Liver (tissue), 3 donors: Measurements from ENCODE around the gene PPP2R2B.

Experiments used
- FOXA2 ChIP-seq: IDR thresholded peaks from 2 replicates; pipeline ENCODE4 v1.6.1; 2016; ENCODE audit warnings: antibody characterized with exemption
- GABPA ChIP-seq, 2 donors: IDR thresholded peaks in 1 of 2; conservative IDR thresholded peaks in 1 of 2; 2 replicates each; pipeline ENCODE4 v1.6.1; 2016; ENCODE audit warnings: antibody characterized with exemption in 2 of 2, mild to moderate bottlenecking in 1 of 2, moderate library complexity in 1 of 2
- JUND ChIP-seq, 2 donors: IDR thresholded peaks; 2 replicates each; pipeline ENCODE4 v1.6.1; 2016; ENCODE audit warnings: antibody characterized with exemption in 2 of 2
- SP1 ChIP-seq: IDR thresholded peaks from 2 replicates; pipeline ENCODE4 v1.6.1; 2018; ENCODE audit warnings: antibody characterized with exemption, mild to moderate bottlenecking
- TAF1 ChIP-seq: conservative IDR thresholded peaks from 2 replicates; pipeline ENCODE4 v1.6.1; 2016; ENCODE audit warnings: antibody characterized with exemption, mild to moderate bottlenecking
- YY1 ChIP-seq: IDR thresholded peaks from 2 replicates; pipeline ENCODE4 v1.6.1; 2016; ENCODE audit warnings: antibody characterized with exemption, mild to moderate bottlenecking
- TF ChIP-seq, protein P1 (sequence below): fragments of 150-350 bp; IDR thresholded peaks from 2 replicates; pipeline ENCODE4 v1.5.1; 2017; ENCODE audit warnings: improper control_type of control experiment, low read depth, low read length; ENCODE audit not compliant: missing input control
- TF ChIP-seq, protein P2 (sequence below): IDR thresholded peaks from 2 replicates; pipeline ENCODE4 v1.6.1; 2016; ENCODE audit warnings: antibody characterized with exemption, mild to moderate bottlenecking
- TF ChIP-seq, protein P3 (sequence below): IDR thresholded peaks from 2 replicates; pipeline ENCODE4 v1.6.1; 2016; ENCODE audit warnings: antibody characterized with exemption
- TF ChIP-seq, protein P4 (sequence below): IDR thresholded peaks from 2 replicates; pipeline ENCODE4 v1.6.1; 2016; ENCODE audit warnings: antibody characterized with exemption
- donor health status: healthy.
- donor health status: healthy.

DNA sequence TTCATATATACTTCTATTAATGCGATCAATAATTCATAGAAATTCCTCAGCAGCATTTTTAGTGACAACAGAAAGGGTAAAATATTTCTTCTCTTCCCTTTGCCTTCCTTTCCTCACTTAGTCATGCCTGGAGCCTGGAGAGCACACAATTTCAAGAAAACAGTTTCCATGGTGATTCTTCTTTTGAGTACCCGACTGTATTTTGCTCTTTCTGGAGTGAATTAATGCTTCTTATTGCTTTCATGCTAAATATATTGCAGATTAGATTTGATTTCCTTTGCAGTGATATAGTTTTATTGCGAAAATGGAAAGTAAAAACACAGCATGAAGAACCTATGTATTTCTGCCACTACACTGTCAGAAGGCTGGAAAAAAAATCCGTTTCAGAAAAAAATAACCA lies 153.5 kb downstream of the PPP2R2B start:
- TF ChIP-seq, protein P1, sequence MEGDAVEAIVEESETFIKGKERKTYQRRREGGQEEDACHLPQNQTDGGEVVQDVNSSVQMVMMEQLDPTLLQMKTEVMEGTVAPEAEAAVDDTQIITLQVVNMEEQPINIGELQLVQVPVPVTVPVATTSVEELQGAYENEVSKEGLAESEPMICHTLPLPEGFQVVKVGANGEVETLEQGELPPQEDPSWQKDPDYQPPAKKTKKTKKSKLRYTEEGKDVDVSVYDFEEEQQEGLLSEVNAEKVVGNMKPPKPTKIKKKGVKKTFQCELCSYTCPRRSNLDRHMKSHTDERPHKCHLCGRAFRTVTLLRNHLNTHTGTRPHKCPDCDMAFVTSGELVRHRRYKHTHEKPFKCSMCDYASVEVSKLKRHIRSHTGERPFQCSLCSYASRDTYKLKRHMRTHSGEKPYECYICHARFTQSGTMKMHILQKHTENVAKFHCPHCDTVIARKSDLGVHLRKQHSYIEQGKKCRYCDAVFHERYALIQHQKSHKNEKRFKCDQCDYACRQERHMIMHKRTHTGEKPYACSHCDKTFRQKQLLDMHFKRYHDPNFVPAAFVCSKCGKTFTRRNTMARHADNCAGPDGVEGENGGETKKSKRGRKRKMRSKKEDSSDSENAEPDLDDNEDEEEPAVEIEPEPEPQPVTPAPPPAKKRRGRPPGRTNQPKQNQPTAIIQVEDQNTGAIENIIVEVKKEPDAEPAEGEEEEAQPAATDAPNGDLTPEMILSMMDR: no peak
- TF ChIP-seq YY1 (no peak), TAF1 (no peak), FOXA2 (no peak), SP1 (no peak), JUND (IDR thresholded peaks at IDR 0.05) (no peak), GABPA (IDR thresholded peaks at IDR 0.05 in 1 of 2, conservative IDR thresholded peaks at IDR 0.05 in 1 of 2) (no peak)
- TF ChIP-seq, protein P2, sequence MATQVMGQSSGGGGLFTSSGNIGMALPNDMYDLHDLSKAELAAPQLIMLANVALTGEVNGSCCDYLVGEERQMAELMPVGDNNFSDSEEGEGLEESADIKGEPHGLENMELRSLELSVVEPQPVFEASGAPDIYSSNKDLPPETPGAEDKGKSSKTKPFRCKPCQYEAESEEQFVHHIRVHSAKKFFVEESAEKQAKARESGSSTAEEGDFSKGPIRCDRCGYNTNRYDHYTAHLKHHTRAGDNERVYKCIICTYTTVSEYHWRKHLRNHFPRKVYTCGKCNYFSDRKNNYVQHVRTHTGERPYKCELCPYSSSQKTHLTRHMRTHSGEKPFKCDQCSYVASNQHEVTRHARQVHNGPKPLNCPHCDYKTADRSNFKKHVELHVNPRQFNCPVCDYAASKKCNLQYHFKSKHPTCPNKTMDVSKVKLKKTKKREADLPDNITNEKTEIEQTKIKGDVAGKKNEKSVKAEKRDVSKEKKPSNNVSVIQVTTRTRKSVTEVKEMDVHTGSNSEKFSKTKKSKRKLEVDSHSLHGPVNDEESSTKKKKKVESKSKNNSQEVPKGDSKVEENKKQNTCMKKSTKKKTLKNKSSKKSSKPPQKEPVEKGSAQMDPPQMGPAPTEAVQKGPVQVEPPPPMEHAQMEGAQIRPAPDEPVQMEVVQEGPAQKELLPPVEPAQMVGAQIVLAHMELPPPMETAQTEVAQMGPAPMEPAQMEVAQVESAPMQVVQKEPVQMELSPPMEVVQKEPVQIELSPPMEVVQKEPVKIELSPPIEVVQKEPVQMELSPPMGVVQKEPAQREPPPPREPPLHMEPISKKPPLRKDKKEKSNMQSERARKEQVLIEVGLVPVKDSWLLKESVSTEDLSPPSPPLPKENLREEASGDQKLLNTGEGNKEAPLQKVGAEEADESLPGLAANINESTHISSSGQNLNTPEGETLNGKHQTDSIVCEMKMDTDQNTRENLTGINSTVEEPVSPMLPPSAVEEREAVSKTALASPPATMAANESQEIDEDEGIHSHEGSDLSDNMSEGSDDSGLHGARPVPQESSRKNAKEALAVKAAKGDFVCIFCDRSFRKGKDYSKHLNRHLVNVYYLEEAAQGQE: no peak
- TF ChIP-seq, protein P3, sequence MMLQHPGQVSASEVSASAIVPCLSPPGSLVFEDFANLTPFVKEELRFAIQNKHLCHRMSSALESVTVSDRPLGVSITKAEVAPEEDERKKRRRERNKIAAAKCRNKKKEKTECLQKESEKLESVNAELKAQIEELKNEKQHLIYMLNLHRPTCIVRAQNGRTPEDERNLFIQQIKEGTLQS: no peak
- TF ChIP-seq, protein P4, sequence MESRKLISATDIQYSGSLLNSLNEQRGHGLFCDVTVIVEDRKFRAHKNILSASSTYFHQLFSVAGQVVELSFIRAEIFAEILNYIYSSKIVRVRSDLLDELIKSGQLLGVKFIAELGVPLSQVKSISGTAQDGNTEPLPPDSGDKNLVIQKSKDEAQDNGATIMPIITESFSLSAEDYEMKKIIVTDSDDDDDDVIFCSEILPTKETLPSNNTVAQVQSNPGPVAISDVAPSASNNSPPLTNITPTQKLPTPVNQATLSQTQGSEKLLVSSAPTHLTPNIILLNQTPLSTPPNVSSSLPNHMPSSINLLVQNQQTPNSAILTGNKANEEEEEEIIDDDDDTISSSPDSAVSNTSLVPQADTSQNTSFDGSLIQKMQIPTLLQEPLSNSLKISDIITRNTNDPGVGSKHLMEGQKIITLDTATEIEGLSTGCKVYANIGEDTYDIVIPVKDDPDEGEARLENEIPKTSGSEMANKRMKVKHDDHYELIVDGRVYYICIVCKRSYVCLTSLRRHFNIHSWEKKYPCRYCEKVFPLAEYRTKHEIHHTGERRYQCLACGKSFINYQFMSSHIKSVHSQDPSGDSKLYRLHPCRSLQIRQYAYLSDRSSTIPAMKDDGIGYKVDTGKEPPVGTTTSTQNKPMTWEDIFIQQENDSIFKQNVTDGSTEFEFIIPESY: no peak
